ENCODE data around the gene PTCD2. TPM values are rescaled to one million over a fixed set of nuclear protein-coding genes. Genes with fewer than 3 reads are reported as not detected.
"Not testable (repeated sequence)": the region's sequence is repeated elsewhere in the genome, so short reads cannot be mapped to it uniquely, and the experiment has no call there.

Gene PTCD2
- total and polyA plus RNA-seq, 3 experiments from 2014 or later: 2.6 to 15.0 (median 14.0) TPM

- Mint-ChIP-seq H3K4me3 (peak overlapping the region in 5 of 7 donors; percentile 87 to 94 (median 93)), H3K27me3 (peaks cover 0 to 2% of the 10 kb centered on the region in 2 donors), H3K27ac (peak overlapping the region; percentile 64 to 97 (median 90)), H3K4me1 (peaks cover 26 to 42% (median 34%) of the 10 kb centered on the region in 3 donors), H3K36me3 (peaks cover 0 to 43% (median 11%) of the 10 kb centered on the region in 3 donors), H3K9me3 (no peaks in the 10 kb centered on the region)
- Histone ChIP-seq H3K4me1 (ENCODE audit: insufficient read depth, low read length) (peaks cover 9% of the 10 kb centered on the region), H3K36me3 (ENCODE audit: insufficient read depth, low read length) (peaks cover 5% of the 10 kb centered on the region), H3K27ac (ENCODE audit: low read depth, low read length) (peak overlapping the region; percentile 34), H3K27me3 (ENCODE audit: insufficient read depth, low read length, poor library complexity, severe bottlenecking) (no peaks in the 10 kb centered on the region), H3K9me3 (ENCODE audit: low read length) (no peaks in the 10 kb centered on the region), H3K4me3 (ENCODE audit: low read length) (peak overlapping the region; percentile 28)
- no peak for DNase-seq
- POLR2A ChIA-PET: interaction anchor here (0.9 to 2.0 kb wide), 2 partner anchors 9 to 11 kb away, joined by 3 to 27 read pairs; partner anchors contain the start of genes MRPS27 and PTCD2
- CTCF ChIA-PET: interaction anchor here (0.6 to 3.4 kb wide), 19 partner anchors 10 to 539 kb away, joined by 3 to 54 read pairs (median 4); partner anchors contain the start of genes MRPS27 and PTCD2
These were observed 11.4 kb upstream of the PTCD2 start for GRCh38 chr5:72308853-72309191.

GRCh38 chr5:72313141-72313540 is 7.0 kb upstream of the PTCD2 start:
- peaks cover 12% of the 10 kb centered on the region for H3K4me1 ChIP-seq (ENCODE audit: insufficient read depth, low read length)
- Mint-ChIP-seq H3K27ac (peak overlapping the region in 1 of 8 donors; percentile 71), H3K4me1 (peaks cover 17 to 39% (median 37%) of the 10 kb centered on the region in 3 donors), H3K27me3 (peaks cover 0 to 2% of the 10 kb centered on the region in 2 donors), H3K36me3 (peaks cover 0 to 54% (median 12%) of the 10 kb centered on the region in 3 donors), H3K4me3 (no peak overlapping the region), H3K9me3 (no peaks in the 10 kb centered on the region)
- H3K27me3 ChIP-seq (ENCODE audit: insufficient read depth, low read length, poor library complexity, severe bottlenecking): no peaks in the 10 kb centered on the region
- DNase-seq: no peak
- CTCF ChIA-PET: no interaction called here
- POLR2A ChIA-PET: no interaction called here
- H3K36me3 ChIP-seq (ENCODE audit: insufficient read depth, low read length): peaks cover 5% of the 10 kb centered on the region
- H3K9me3 ChIP-seq (ENCODE audit: low read length): no peaks in the 10 kb centered on the region
- no peak overlapping the region for H3K27ac ChIP-seq (ENCODE audit: low read depth, low read length)
- H3K4me3 ChIP-seq (ENCODE audit: low read length): no peak overlapping the region

DNA sequence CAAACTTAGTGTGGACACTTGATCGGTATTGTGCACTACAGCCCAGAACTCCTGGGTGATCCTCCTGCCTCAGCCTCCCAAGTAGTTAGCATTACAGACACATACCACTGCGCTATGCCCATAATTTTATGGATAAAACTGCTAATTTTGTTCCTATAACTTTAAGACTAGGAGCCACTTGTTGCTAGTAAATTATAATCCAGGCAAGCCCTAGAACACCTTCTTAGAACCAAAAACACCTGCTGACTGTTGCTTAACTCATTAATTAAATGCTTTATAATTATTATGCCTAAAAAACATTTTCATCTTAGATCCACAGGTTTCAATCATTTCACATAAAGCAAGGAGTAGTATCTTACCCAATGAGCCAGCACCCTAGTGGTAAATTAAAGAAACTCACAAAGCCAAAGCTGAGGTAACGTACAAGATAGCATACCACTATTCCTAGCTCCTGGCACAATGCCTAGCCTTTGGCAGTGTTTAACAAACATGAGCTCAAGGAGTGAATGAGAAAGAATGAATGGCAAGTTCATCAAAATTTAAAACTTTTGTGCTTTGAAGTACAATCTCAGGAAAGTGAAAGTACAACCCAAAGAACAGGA is 5.5 kb upstream of the PTCD2 start:
- Mint-ChIP-seq H3K27me3 (no peaks in the 10 kb centered on the region), H3K4me1 (peaks cover 20 to 43% (median 40%) of the 10 kb centered on the region in 3 donors), H3K36me3 (peaks cover 0 to 50% (median 12%) of the 10 kb centered on the region in 3 donors), H3K9me3 (no peaks in the 10 kb centered on the region), H3K4me3 (peak overlapping the region in 1 of 7 donors; percentile 53), H3K27ac (no peak overlapping the region)
- no peak for DNase-seq
- POLR2A ChIA-PET: no interaction called here
- Histone ChIP-seq H3K9me3 (ENCODE audit: low read length) (no peaks in the 10 kb centered on the region), H3K27me3 (ENCODE audit: insufficient read depth, low read length, poor library complexity, severe bottlenecking) (no peaks in the 10 kb centered on the region), H3K27ac (ENCODE audit: low read depth, low read length) (no peak overlapping the region), H3K4me3 (ENCODE audit: low read length) (no peak overlapping the region), H3K4me1 (ENCODE audit: insufficient read depth, low read length) (peaks cover 17% of the 10 kb centered on the region), H3K36me3 (ENCODE audit: insufficient read depth, low read length) (peaks cover 2% of the 10 kb centered on the region)
- CTCF ChIA-PET: no interaction called here

DNA sequence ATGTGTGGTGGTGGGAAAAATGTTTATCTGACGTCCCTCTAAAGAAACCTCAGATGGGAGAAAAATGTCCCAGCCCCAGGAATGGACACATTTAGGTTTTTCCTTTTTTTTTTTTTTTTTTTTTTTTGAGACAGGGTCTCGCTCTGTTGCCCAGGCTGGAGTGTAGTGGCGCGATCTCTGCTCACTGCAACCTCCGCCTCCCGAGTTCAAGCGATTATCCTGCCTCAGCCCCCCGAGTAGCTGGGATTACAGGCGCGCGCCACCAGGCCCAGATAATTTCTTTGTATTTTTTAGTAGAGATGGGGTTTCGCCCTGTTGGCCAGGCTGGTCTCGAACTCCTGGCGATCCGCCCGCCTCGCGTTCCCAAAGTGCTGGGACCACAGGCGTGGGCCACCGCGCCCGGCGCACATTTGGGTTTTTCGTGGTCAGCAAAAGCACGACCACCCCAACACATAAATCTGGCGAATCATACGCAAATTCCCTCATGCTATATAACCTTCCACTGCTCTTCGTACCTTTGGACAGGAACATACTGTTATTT is 668 bp upstream of the PTCD2 start:
- DNase-seq: peak in 1 of 5 donors; percentile 48
- H3K4me1 ChIP-seq (ENCODE audit: insufficient read depth, low read length): peaks cover 17% of the 10 kb centered on the region
- Mint-ChIP-seq H3K4me1 (peaks cover 30 to 63% (median 51%) of the 10 kb centered on the region in 3 donors), H3K27ac (peak overlapping the region; percentile 83 to 98 (median 94)), H3K36me3 (peaks cover 7 to 38% (median 12%) of the 10 kb centered on the region in 3 donors), H3K4me3 (peak overlapping the region; percentile 94 to 99 (median 98))
- H3K27me3 ChIP-seq (ENCODE audit: insufficient read depth, low read length, poor library complexity, severe bottlenecking); H3K9me3 Mint-ChIP-seq; H3K9me3 ChIP-seq (ENCODE audit: low read length); H3K36me3 ChIP-seq (ENCODE audit: insufficient read depth, low read length); H3K27me3 Mint-ChIP-seq: not testable (repeated sequence)
- CTCF ChIA-PET: interaction anchor here (0.8 to 8.0 kb wide), 2 partner anchors 11 to 17 kb away, joined by 3 to 54 read pairs; no protein-coding TSS in a partner anchor
- peak overlapping the region; percentile 100 for H3K4me3 ChIP-seq (ENCODE audit: low read length)
- H3K27ac ChIP-seq (ENCODE audit: low read depth, low read length): peak overlapping the region; percentile 75
- POLR2A ChIA-PET: interaction anchor here (0.8 to 3.7 kb wide), 2 partner anchors 11 to 85 kb away, joined by 6 to 27 read pairs; no protein-coding TSS in a partner anchor

DNA sequence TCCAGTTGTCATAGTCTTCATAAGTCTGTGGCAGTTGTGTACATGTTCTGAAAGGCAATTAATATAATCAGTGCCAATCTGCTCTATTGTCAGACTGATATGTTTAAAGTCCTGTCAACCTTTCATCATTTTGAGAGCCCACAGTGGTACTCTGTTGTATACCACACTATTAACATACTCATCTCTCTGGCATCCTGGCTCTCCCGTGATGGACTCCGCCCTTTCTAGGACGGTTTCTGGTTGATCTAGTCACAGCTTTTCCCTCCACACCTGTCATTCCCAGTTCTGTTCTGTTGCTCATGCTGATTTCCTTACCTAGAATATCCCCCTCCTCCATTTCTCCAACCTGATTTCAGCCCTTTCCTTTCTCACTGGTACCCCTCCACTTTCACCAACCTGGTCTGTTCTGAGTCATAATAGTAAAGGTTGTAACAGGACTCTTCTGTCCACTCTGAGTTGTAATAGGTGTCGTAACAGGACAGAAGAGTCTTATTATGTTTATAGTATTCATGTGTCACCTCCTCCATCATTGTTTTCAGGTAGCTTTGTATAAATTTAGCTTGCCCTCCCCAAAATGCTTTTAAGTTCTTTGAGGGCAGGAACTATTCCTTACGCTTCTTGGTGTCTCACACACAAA is 4.1 kb downstream of the PTCD2 start:
- Histone ChIP-seq H3K36me3 (ENCODE audit: insufficient read depth, low read length) (peaks cover 8% of the 10 kb centered on the region), H3K27me3 (ENCODE audit: insufficient read depth, low read length, poor library complexity, severe bottlenecking) (no peaks in the 10 kb centered on the region), H3K27ac (ENCODE audit: low read depth, low read length) (no peak overlapping the region), H3K9me3 (ENCODE audit: low read length) (no peaks in the 10 kb centered on the region), H3K4me3 (ENCODE audit: low read length) (no peak overlapping the region), H3K4me1 (ENCODE audit: insufficient read depth, low read length) (peaks cover 3% of the 10 kb centered on the region)
- H3K4me3 Mint-ChIP-seq: peak overlapping the region in 1 of 7 donors; percentile 66
- POLR2A ChIA-PET: no interaction called here
- H3K9me3 Mint-ChIP-seq: no peaks in the 10 kb centered on the region
- H3K36me3 Mint-ChIP-seq: peaks cover 7 to 55% (median 26%) of the 10 kb centered on the region in 3 donors
- peak overlapping the region in 2 of 8 donors; percentile 32 to 61 for H3K27ac Mint-ChIP-seq
- H3K4me1 Mint-ChIP-seq: peaks cover 10 to 24% (median 17%) of the 10 kb centered on the region in 3 donors
- no peak for DNase-seq
- CTCF ChIA-PET: interaction anchor here (8.0 kb wide), 1 partner anchor 16 kb away, joined by 54 read pairs; no protein-coding TSS in a partner anchor
- no peaks in the 10 kb centered on the region for H3K27me3 Mint-ChIP-seq

DNA sequence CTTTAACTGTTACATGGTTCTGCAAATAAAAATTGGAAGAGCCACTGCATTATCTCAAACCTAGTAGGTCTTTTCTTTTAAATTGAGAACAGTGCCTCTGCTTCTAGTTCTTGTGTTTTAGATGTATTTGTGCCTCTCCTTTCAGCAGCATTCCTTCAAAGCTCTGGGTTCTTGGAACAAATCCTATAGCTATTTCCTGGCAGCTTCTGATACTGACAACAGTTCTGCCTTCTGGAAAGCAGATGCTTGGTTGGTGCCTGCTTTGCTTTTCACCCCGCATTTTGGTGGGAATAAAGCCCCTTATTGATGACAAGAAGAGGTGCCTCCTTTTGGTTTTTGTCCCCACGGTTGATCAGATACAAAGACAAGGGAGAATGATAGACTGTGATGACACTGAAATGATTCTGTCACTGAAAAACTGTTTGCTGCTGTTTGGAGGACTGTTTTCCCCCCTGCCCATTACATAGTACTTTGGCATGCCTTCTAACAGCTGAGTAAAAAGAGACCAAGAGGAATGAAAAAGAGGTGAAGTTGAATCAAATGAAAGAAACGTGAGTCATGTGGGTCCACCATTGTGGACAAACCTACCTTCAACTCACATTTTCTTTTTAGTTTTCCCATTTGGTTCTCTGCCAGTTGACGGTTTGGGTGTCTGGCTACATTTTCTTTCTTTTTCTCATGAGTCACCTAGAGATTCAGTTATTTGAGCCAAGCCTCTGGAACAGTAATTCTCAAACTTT is 5.6 kb downstream of the PTCD2 start:
- peaks cover 3% of the 10 kb centered on the region for H3K4me1 ChIP-seq (ENCODE audit: insufficient read depth, low read length)
- H3K27ac Mint-ChIP-seq: no peak overlapping the region
- peaks cover 6 to 14% (median 8%) of the 10 kb centered on the region in 3 donors for H3K4me1 Mint-ChIP-seq
- ChIA-PET CTCF (no interaction called here), POLR2A (no interaction called here)
- H3K27ac ChIP-seq (ENCODE audit: low read depth, low read length): no peak overlapping the region
- no peak overlapping the region for H3K4me3 ChIP-seq (ENCODE audit: low read length)
- no peak for DNase-seq
- peaks cover 18 to 60% (median 35%) of the 10 kb centered on the region in 3 donors for H3K36me3 Mint-ChIP-seq
- H3K27me3 Mint-ChIP-seq: no peaks in the 10 kb centered on the region
- H3K27me3 ChIP-seq (ENCODE audit: insufficient read depth, low read length, poor library complexity, severe bottlenecking): no peaks in the 10 kb centered on the region
- H3K36me3 ChIP-seq (ENCODE audit: insufficient read depth, low read length): peaks cover 8% of the 10 kb centered on the region
- no peak overlapping the region for H3K4me3 Mint-ChIP-seq
- no peaks in the 10 kb centered on the region for H3K9me3 ChIP-seq (ENCODE audit: low read length)
- no peaks in the 10 kb centered on the region for H3K9me3 Mint-ChIP-seq

DNA sequence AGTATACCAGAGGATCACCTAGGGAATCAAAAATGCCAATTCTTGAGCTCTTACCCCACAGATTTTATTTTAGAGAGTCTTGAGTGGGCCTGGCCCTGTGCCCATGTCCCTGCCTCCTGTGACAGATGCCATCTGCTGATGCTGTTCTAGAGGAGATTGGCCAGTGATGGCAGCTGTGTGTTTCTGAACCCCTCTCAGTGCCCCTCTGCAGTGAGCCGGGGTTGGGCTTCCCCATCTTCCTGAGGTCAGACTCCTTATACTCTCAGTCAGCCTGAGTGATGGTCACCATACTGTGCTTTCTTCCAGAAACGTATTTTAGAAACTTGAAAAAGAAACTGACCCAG is 6.1 kb downstream of the PTCD2 start:
- no peak overlapping the region for H3K27ac Mint-ChIP-seq
- H3K27me3 Mint-ChIP-seq: no peaks in the 10 kb centered on the region
- peaks cover 8% of the 10 kb centered on the region for H3K36me3 ChIP-seq (ENCODE audit: insufficient read depth, low read length)
- ChIA-PET CTCF (no interaction called here), POLR2A (no interaction called here)
- H3K9me3 Mint-ChIP-seq: no peaks in the 10 kb centered on the region
- H3K4me1 Mint-ChIP-seq: peaks cover 5 to 9% (median 8%) of the 10 kb centered on the region in 3 donors
- DNase-seq: no peak
- H3K4me1 ChIP-seq (ENCODE audit: insufficient read depth, low read length): no peaks in the 10 kb centered on the region
- no peaks in the 10 kb centered on the region for H3K9me3 ChIP-seq (ENCODE audit: low read length)
- H3K36me3 Mint-ChIP-seq: peaks cover 23 to 65% (median 40%) of the 10 kb centered on the region in 3 donors
- H3K27me3 ChIP-seq (ENCODE audit: insufficient read depth, low read length, poor library complexity, severe bottlenecking): no peaks in the 10 kb centered on the region
- no peak overlapping the region for H3K27ac ChIP-seq (ENCODE audit: low read depth, low read length)
- no peak overlapping the region for H3K4me3 ChIP-seq (ENCODE audit: low read length)
- H3K4me3 Mint-ChIP-seq: peak overlapping the region in 1 of 7 donors; percentile 2

Data from CD8-positive, alpha-beta memory T cell (primary cell).